GM13977 (cell line): Measurements from ENCODE around the gene TENM3.

Experiments
- DNase-seq: peaks from one replicate; pipeline ENCODE4 v3.0.0; 2012; ENCODE audit warnings: low spot score
- CTCF ChIP-seq: IDR thresholded peaks from 2 replicates; pipeline ENCODE4 v1.5.1; 2012; ENCODE audit warnings: mild to moderate bottlenecking, control low read depth; ENCODE audit not compliant: insufficient read depth; ENCODE audit errors: extremely low read depth, missing control alignments
- in situ Hi-C: fragments of 300-500 bp; cut with MboI; formaldehyde crosslinking; loops from one replicate; pipeline ENCODE4 v1.12.0; 2022; ENCODE audit warnings: low sequenced_read_pairs, low pct_unique_long_range_greater_than_20kb, mixed read lengths, inconsistent platforms; ENCODE audit not compliant: unreplicated experiment

TENM3 gene

GRCh38 chr4:182344968-182345367 lies 101.8 kb downstream of the TENM3 start:
- DNase-seq, result no peak
- in situ Hi-C loops, result no loop called here
- TF ChIP-seq CTCF, result no peak

- in situ Hi-C loops, result no loop called here
- TF ChIP-seq CTCF, result no peak
- no peak for DNase-seq
These were observed 103.0 kb downstream of the TENM3 start for GRCh38 chr4:182346250-182346649.

- no peak for DNase-seq
- in situ Hi-C loops, result no loop called here
- no peak for TF ChIP-seq CTCF
These were observed 103.6 kb downstream of the TENM3 start for GRCh38 chr4:182346675-182347375.

DNA sequence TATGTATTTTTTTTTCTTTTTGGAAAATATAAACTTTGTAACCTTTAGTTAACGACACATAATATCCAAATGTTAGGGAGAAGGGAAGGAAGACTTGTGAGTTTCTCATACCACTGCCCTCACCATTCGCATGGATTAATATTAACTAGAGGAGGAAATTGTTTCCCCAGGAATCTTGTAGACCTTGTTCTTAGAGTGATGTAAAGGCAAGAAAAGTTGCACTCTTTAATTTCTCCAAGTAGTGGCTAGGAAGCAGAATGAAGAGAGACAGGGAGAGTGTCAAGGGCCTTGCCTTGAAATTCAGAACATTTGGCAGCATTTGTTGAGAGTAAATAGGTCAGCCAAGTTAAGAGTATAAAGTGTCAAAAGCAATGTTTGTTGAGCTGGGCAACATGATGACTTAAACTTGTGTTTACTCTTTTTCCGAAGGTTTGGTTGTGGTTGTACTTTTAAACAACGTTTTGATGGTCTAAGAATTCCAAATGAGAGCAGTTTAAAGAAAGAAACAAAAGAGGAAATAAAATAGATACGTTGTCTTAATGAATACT lies 105.7 kb downstream of the TENM3 start:
- in situ Hi-C loops, result no loop called here
- TF ChIP-seq CTCF, result no peak
- no peak for DNase-seq

DNA sequence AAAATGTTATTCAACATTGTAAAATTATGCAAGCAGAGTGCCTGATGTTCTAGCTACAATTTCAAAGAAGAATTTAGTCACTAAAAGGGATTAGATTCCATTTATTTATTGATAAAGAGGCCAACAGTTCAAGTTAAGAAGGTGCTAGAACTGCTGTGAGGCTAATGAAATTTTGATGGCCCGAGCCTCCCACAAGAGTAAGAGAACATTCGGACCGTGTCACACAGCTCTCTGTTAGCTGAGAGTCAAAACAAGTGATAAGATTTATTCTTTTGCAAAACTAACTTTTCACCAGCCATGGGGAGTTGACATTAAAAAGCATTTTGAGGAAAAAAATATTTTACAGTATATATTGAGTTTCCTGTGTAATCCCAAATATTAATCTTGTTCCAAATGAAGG lies 106.8 kb downstream of the TENM3 start:
- in situ Hi-C loops, result no loop called here
- no peak for TF ChIP-seq CTCF
- DNase-seq, result no peak

GRCh38 chr4:182351485-182351884 lies 108.3 kb downstream of the TENM3 start:
- TF ChIP-seq CTCF, result no peak
- DNase-seq, result no peak
- in situ Hi-C loops, result no loop called here

- in situ Hi-C loops, result no loop called here
- TF ChIP-seq CTCF, result no peak
- DNase-seq, result no peak
These were observed 110.9 kb downstream of the TENM3 start for GRCh38 chr4:182354106-182354505.
